K562 (cell line): Measurements from ENCODE around the gene RPL38. TPM values are rescaled to one million over a fixed set of nuclear protein-coding genes. Genes with fewer than 3 reads are reported as not detected.

Experiments
- CEBPB ChIP-seq: fragments of 450-650 bp; IDR thresholded peaks from 2 replicates; pipeline ENCODE4 v1.6.1; 2016; ENCODE audit warnings: missing genetic modification characterization, missing compliant biosample characterization
- FOXJ3 ChIP-seq: sonication (generic); formaldehyde crosslinking; IDR thresholded peaks from 2 replicates; pipeline ENCODE4 v1.4.0; 2020; ENCODE audit warnings: mild to moderate bottlenecking, missing genetic modification reagents
- JUND ChIP-seq, 2 experiments: IDR thresholded peaks; 2 replicates in 1 of 2; 3 replicates in 1 of 2; pipeline ENCODE4 v1.6.1; 2011; ENCODE audit warnings: borderline replicate concordance in 2 of 2, low read depth in 2 of 2, low read length in 2 of 2, improper control_type of control experiment in 1 of 2, missing biosample characterization in 1 of 2, missing genetic modification characterization in 1 of 2, missing genetic modification reagents in 1 of 2
- MEF2A ChIP-seq: IDR thresholded peaks from 2 replicates; pipeline ENCODE4 v1.6.1; 2011; ENCODE audit warnings: low read depth, mild to moderate bottlenecking, low read length, moderate library complexity; ENCODE audit not compliant: control insufficient read depth
- NFE2 ChIP-seq: IDR thresholded peaks from 2 replicates; pipeline ENCODE4 v1.6.1; 2014; ENCODE audit warnings: antibody characterized with exemption, low read depth
- NR3C1 ChIP-seq: sonication (generic); formaldehyde crosslinking; IDR thresholded peaks from 2 replicates; pipeline ENCODE4 v1.8.1; 2022; ENCODE audit warnings: missing genetic modification reagents
- PHB2 ChIP-seq: fragments of 450-650 bp; IDR thresholded peaks from 2 replicates; pipeline ENCODE4 v1.6.1; 2017; ENCODE audit warnings: low read depth
- PHF21A ChIP-seq: fragments of 450-650 bp; IDR thresholded peaks from 2 replicates; pipeline ENCODE4 v1.6.1; 2017; ENCODE audit warnings: low read depth, borderline replicate concordance
- RBBP5 ChIP-seq: fragments of 200-600 bp; sonication (generic); IDR thresholded peaks from 2 replicates; pipeline ENCODE4 v1.6.1; 2012; ENCODE audit warnings: borderline replicate concordance, mild to moderate bottlenecking, low read length, control low read depth, inconsistent platforms; ENCODE audit not compliant: insufficient read depth, poor library complexity, severe bottlenecking
- RCOR1 ChIP-seq, 2 experiments: IDR thresholded peaks; 2 replicates each; pipeline ENCODE4 v1.6.1; 2012; ENCODE audit warnings: low read depth in 2 of 2, low read length in 2 of 2, borderline replicate concordance in 1 of 2, improper control_type of control experiment in 1 of 2
- SREBF2 ChIP-seq: sonication (generic); formaldehyde crosslinking; IDR thresholded peaks from 2 replicates; pipeline ENCODE4 v1.4.0; 2020; ENCODE audit warnings: mild to moderate bottlenecking, missing genetic modification reagents
- TAL1 ChIP-seq: fragments of 450-650 bp; IDR thresholded peaks from 2 replicates; pipeline ENCODE4 v1.6.1; 2016; ENCODE audit warnings: mild to moderate bottlenecking
- ZNF124 ChIP-seq: sonication (generic); formaldehyde crosslinking; IDR thresholded peaks from 2 replicates; pipeline ENCODE4 v1.8.1; 2022; ENCODE audit warnings: missing genetic modification reagents
- polyA plus RNA-seq, 8 experiments: library from polyadenylated mRNA; depleted of rRNA in 4 of 8; stranded (reverse) in 5 of 8; unstranded in 3 of 8; fragments of >200 nt; fragmentation: Nextera tagmentation in 2 of 8; fragmentation: Illumina TruSeq in 1 of 8; extraction: Ambion mirVana in 2 of 8; extraction: Trizol in 1 of 8; gene quantifications; 2 replicates each; pipeline versions ENCODE4 v1.2.1 to v1.2.3, GENCODE V29; 2011 to 2014; ENCODE audit warnings: inconsistent platforms in 1 of 8, missing spikeins in 1 of 8
- total RNA-seq, 7 experiments: library from RNA; depleted of rRNA in 6 of 7; stranded (reverse); fragments of >200 nt in 6 of 7; fragmentation: Illumina TruSeq in 2 of 7; extraction: Trizol in 2 of 7; gene quantifications; 2 replicates each; pipeline versions ENCODE4 v1.2.1 to v1.2.3, GENCODE V29; 2011 to 2021; ENCODE audit warnings: low replicate concordance in 1 of 7
- TF ChIP-seq, protein P1 (sequence below): sonication (generic); formaldehyde crosslinking; IDR thresholded peaks from 2 replicates; pipeline ENCODE4 v1.8.0; 2022; ENCODE audit warnings: mild to moderate bottlenecking, missing genetic modification reagents
- TF ChIP-seq, protein P2 (sequence below): fragments of 450-650 bp; IDR thresholded peaks from 2 replicates; pipeline ENCODE4 v1.6.1; 2016; ENCODE audit warnings: antibody characterized with exemption
- TF ChIP-seq, protein P3 (sequence below): IDR thresholded peaks from 3 replicates; pipeline ENCODE4 v1.6.1; 2011; ENCODE audit warnings: borderline replicate concordance, mild to moderate bottlenecking, moderate library complexity; ENCODE audit not compliant: insufficient read length; ENCODE audit errors: extremely low read depth
- TF ChIP-seq, protein P4 (sequence below): fragments of 450-650 bp; IDR thresholded peaks from 2 replicates; pipeline ENCODE4 v1.6.1; 2014; ENCODE audit warnings: low read depth, mild to moderate bottlenecking, moderate library complexity, borderline replicate concordance
- TF ChIP-seq, protein P5 (sequence below): fragments of 450-650 bp; IDR thresholded peaks from 2 replicates; pipeline ENCODE4 v1.6.1; 2016; ENCODE audit warnings: missing biosample characterization, missing genetic modification characterization

The RPL38 gene
- total and polyA plus RNA-seq, 9 of the 15 experiments (the other 6 are each of a cell fraction or from before 2014, with no cell fraction given): 1,224 to 3,864 (median 1,939) TPM

DNA sequence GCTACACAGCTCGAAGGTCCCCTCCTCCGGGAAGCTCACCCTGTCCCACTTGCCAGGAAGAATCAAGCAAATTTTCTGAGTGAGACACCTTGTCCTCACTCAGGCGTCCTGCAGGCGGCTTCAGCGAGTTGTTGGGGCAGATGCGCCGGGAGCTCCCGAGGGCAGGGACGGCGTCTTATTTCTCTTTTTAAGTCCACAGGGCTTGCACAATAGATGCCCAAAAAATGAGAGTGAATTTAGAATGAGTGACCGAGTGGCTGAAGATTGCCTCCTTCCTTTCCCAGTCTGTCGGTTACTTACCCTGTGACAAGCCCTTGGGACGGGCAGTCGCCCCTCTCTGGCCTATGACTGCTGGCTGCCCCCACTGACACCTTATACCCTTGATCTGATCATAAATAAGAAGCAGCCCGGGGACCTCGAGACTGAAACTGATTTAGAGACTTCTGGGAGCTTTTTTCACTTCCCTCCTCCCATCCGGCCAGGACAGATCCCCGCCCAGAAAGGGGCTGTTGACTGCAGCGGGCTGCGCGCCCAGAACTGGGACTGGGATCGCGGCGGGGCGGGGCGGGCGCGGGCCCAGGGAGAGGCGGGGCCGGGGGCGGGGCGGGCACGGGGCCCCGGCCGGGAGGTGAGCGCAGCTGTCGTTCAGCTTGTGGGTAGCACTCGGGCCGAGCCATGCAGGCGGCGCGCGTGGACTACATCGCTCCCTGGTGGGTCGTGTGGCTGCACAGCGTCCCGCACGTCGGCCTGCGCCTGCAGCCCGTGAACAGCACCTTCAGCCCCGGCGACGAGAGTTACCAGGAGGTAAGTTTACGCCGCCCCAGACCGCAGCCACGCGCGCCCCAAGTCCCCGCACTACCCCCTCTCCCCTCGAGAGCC lies 9.7 kb downstream of the RPL38 start, which contains the start of gene TTYH2 (continued):
- TF ChIP-seq, protein P1, sequence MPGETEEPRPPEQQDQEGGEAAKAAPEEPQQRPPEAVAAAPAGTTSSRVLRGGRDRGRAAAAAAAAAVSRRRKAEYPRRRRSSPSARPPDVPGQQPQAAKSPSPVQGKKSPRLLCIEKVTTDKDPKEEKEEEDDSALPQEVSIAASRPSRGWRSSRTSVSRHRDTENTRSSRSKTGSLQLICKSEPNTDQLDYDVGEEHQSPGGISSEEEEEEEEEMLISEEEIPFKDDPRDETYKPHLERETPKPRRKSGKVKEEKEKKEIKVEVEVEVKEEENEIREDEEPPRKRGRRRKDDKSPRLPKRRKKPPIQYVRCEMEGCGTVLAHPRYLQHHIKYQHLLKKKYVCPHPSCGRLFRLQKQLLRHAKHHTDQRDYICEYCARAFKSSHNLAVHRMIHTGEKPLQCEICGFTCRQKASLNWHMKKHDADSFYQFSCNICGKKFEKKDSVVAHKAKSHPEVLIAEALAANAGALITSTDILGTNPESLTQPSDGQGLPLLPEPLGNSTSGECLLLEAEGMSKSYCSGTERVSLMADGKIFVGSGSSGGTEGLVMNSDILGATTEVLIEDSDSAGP (CRISPR knock-in tag): no peak
- TF ChIP-seq, protein P2, sequence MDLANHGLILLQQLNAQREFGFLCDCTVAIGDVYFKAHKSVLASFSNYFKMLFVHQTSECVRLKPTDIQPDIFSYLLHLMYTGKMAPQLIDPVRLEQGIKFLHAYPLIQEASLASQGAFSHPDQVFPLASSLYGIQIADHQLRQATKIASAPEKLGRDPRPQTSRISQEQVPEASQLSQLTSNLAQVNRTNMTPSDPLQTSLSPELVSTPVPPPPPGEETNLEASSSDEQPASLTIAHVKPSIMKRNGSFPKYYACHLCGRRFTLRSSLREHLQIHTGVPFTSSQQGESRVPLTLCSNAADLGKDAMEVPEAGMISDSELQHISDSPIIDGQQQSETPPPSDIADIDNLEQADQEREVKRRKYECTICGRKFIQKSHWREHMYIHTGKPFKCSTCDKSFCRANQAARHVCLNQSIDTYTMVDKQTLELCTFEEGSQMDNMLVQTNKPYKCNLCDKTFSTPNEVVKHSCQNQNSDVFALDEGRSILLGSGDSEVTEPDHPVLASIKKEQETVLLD: 0 out of 2 replicates have a peak, but pooled peaks have one; percentile 22
- TF ChIP-seq, protein P3, sequence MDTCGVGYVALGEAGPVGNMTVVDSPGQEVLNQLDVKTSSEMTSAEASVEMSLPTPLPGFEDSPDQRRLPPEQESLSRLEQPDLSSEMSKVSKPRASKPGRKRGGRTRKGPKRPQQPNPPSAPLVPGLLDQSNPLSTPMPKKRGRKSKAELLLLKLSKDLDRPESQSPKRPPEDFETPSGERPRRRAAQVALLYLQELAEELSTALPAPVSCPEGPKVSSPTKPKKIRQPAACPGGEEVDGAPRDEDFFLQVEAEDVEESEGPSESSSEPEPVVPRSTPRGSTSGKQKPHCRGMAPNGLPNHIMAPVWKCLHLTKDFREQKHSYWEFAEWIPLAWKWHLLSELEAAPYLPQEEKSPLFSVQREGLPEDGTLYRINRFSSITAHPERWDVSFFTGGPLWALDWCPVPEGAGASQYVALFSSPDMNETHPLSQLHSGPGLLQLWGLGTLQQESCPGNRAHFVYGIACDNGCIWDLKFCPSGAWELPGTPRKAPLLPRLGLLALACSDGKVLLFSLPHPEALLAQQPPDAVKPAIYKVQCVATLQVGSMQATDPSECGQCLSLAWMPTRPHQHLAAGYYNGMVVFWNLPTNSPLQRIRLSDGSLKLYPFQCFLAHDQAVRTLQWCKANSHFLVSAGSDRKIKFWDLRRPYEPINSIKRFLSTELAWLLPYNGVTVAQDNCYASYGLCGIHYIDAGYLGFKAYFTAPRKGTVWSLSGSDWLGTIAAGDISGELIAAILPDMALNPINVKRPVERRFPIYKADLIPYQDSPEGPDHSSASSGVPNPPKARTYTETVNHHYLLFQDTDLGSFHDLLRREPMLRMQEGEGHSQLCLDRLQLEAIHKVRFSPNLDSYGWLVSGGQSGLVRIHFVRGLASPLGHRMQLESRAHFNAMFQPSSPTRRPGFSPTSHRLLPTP: no peak
- peak; percentile 93 for TF ChIP-seq CEBPB (tag)
- TF ChIP-seq NR3C1: no peak
- TF ChIP-seq JUND (IDR thresholded peaks at IDR 0.05; ENCODE audit: borderline replicate concordance, low read depth, low read length): no peak
- no peak for TF ChIP-seq JUND (tag; IDR thresholded peaks at IDR 0.05; ENCODE audit: borderline replicate concordance, low read depth, low read length)
- TF ChIP-seq, protein P4, sequence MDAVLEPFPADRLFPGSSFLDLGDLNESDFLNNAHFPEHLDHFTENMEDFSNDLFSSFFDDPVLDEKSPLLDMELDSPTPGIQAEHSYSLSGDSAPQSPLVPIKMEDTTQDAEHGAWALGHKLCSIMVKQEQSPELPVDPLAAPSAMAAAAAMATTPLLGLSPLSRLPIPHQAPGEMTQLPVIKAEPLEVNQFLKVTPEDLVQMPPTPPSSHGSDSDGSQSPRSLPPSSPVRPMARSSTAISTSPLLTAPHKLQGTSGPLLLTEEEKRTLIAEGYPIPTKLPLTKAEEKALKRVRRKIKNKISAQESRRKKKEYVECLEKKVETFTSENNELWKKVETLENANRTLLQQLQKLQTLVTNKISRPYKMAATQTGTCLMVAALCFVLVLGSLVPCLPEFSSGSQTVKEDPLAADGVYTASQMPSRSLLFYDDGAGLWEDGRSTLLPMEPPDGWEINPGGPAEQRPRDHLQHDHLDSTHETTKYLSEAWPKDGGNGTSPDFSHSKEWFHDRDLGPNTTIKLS: no peak
- no peak for TF ChIP-seq SREBF2
- TF ChIP-seq RBBP5: peak; percentile 34
- peak; percentile 48; the same call in 1 of the 2 replicates for TF ChIP-seq PHF21A
- no peak for TF ChIP-seq FOXJ3 (CRISPR knock-in tag)
- TF ChIP-seq RCOR1 (IDR thresholded peaks at IDR 0.05; ENCODE audit: borderline replicate concordance in 1 of 2, low read depth in 2 of 2, low read length in 2 of 2): peak in 1 of 2 experiments; percentile 37; a peak in 1 of 4 replicates
- no peak for TF ChIP-seq ZNF124 (CRISPR knock-in tag)
- TF ChIP-seq TAL1: no peak
- no peak for TF ChIP-seq NFE2
- TF ChIP-seq, protein P5, sequence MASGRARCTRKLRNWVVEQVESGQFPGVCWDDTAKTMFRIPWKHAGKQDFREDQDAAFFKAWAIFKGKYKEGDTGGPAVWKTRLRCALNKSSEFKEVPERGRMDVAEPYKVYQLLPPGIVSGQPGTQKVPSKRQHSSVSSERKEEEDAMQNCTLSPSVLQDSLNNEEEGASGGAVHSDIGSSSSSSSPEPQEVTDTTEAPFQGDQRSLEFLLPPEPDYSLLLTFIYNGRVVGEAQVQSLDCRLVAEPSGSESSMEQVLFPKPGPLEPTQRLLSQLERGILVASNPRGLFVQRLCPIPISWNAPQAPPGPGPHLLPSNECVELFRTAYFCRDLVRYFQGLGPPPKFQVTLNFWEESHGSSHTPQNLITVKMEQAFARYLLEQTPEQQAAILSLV (tag): no peak
- TF ChIP-seq MEF2A: no peak
- TF ChIP-seq PHB2: no peak
